K562 (cell line): ENCODE measurements around the gene UBE2O. TPM values are rescaled to one million over a fixed set of nuclear protein-coding genes. Genes with fewer than 3 reads are reported as not detected.

Experiments used
- ATF1 ChIP-seq, 2 experiments: fragments of 450-650 bp in 1 of 2; IDR thresholded peaks; 2 replicates each; pipeline ENCODE4 v1.6.1; 2016; ENCODE audit warnings: missing compliant biosample characterization in 1 of 2, missing genetic modification characterization in 1 of 2
- BCLAF1 ChIP-seq, 2 experiments: fragments of 450-650 bp in 1 of 2; IDR thresholded peaks; 2 replicates each; pipeline ENCODE4 v1.6.1; 2011 to 2017; ENCODE audit warnings: low read depth in 2 of 2, antibody characterized with exemption in 1 of 2, borderline replicate concordance in 1 of 2, low read length in 1 of 2, mild to moderate bottlenecking in 1 of 2, mixed read lengths in 1 of 2; ENCODE audit not compliant: control insufficient read depth in 1 of 2
- ELK3 ChIP-seq: fragments of 450-650 bp; formaldehyde crosslinking; IDR thresholded peaks from 2 replicates; pipeline ENCODE4 v1.4.0; 2020; ENCODE audit warnings: mild to moderate bottlenecking
- FOSL1 ChIP-seq: fragments of 200-800 bp; sonication (Bioruptor generic); conservative IDR thresholded peaks from 2 replicates; pipeline ENCODE4 v1.6.1; 2016; ENCODE audit warnings: missing genetic modification characterization, missing compliant biosample characterization
- MGA ChIP-seq: fragments of 450-650 bp; IDR thresholded peaks from 2 replicates; pipeline ENCODE4 v1.6.1; 2016; ENCODE audit warnings: mild to moderate bottlenecking, moderate library complexity
- POLR2AphosphoS5 ChIP-seq: IDR thresholded peaks from 2 replicates; pipeline ENCODE4 v1.6.1; 2011; ENCODE audit warnings: mild to moderate bottlenecking, low read depth, low read length, moderate library complexity; ENCODE audit not compliant: control insufficient read depth, insufficient read depth
- SMARCE1 ChIP-seq: fragments of 450-650 bp; IDR thresholded peaks from 2 replicates; pipeline ENCODE4 v1.7.1; 2016; ENCODE audit warnings: mild to moderate bottlenecking
- ZBTB2 ChIP-seq: fragments of 450-650 bp; IDR thresholded peaks from 2 replicates; pipeline ENCODE4 v1.6.1; 2016; ENCODE audit warnings: antibody characterized with exemption
- polyA plus RNA-seq, 8 experiments: library from polyadenylated mRNA; depleted of rRNA in 4 of 8; stranded (reverse) in 5 of 8; unstranded in 3 of 8; fragments of >200 nt; fragmentation: Nextera tagmentation in 2 of 8; fragmentation: Illumina TruSeq in 1 of 8; extraction: Ambion mirVana in 2 of 8; extraction: Trizol in 1 of 8; gene quantifications; 2 replicates each; pipeline versions ENCODE4 v1.2.1 to v1.2.3, GENCODE V29; 2011 to 2014; ENCODE audit warnings: inconsistent platforms in 1 of 8, missing spikeins in 1 of 8
- total RNA-seq, 7 experiments: library from RNA; depleted of rRNA in 6 of 7; stranded (reverse); fragments of >200 nt in 6 of 7; fragmentation: Illumina TruSeq in 2 of 7; extraction: Trizol in 2 of 7; gene quantifications; 2 replicates each; pipeline versions ENCODE4 v1.2.1 to v1.2.3, GENCODE V29; 2011 to 2021; ENCODE audit warnings: low replicate concordance in 1 of 7

UBE2O gene
- total and polyA plus RNA-seq, 9 of the 15 experiments (the other 6 are each of a cell fraction or from before 2014, with no cell fraction given): 1.6 to 39.7 (median 13.3) TPM

- TF ChIP-seq ELK3 (CRISPR knock-in tag) (no peak), BCLAF1 (IDR thresholded peaks at IDR 0.05; ENCODE audit: borderline replicate concordance in 1 of 2, control insufficient read depth in 1 of 2, low read depth in 2 of 2, low read length in 1 of 2) (no peak), POLR2AphosphoS5 (no peak), SMARCE1 (0 out of 2 replicates have a peak, but pooled peaks have one; percentile 40), FOSL1 (tag) (0 out of 2 replicates have a peak, but pooled peaks have one; percentile 3), ZBTB2 (peak; percentile 54; the same call in 1 of the 2 replicates), ATF1 (CRISPR knock-in tag; IDR thresholded peaks at IDR 0.05) (no peak), ATF1 (tag; IDR thresholded peaks at IDR 0.05) (peak; percentile 48), MGA (peak; percentile 80)
Observed at GRCh38 chr17:76383546-76384221, 69.3 kb downstream of the UBE2O start (continued).
